Kidney (tissue), 14 donors: Measurements from ENCODE around the gene PRR22. TPM values are rescaled to one million over a fixed set of nuclear protein-coding genes. Genes with fewer than 3 reads are reported as not detected.
A peak's percentile ranks its signal among the peaks of the same experiment; 100 is the strongest.

Source experiments
- DNase-seq, 5 donors: peaks; one replicate each; pipeline ENCODE4 v3.0.0-alpha.2; 2013 to 2020
- FAIRE-seq: peaks from 2 replicates; lab custom pipeline; 2012; peaks lifted over from hg19 to GRCh38; lab: Jason Lieb, UNC
- H3K27ac ChIP-seq, 2 donors: one replicate each; pipeline ENCODE4 v1.7.0; 2013; ENCODE audit warnings: low read depth in 2 of 2, low read length in 2 of 2, inconsistent platforms in 1 of 2
- H3K27me3 ChIP-seq: one replicate; pipeline ENCODE4 v1.7.1; 2013; ENCODE audit warnings: low read length, inconsistent platforms; ENCODE audit not compliant: control insufficient read depth, insufficient read depth
- H3K36me3 ChIP-seq, 3 donors: one replicate each; pipeline versions ENCODE4 v1.7.0 to v1.7.1; 2013; ENCODE audit warnings: low read length in 3 of 3, control low read depth in 1 of 3, inconsistent platforms in 1 of 3; ENCODE audit not compliant: insufficient read depth in 3 of 3, control insufficient read depth in 2 of 3
- H3K4me1 ChIP-seq, 3 donors: one replicate each; pipeline versions ENCODE4 v1.7.0 to v1.7.1; 2013; ENCODE audit warnings: low read length in 3 of 3, inconsistent platforms in 1 of 3, low read depth in 1 of 3; ENCODE audit not compliant: control insufficient read depth in 2 of 3, insufficient read depth in 2 of 3
- H3K4me3 ChIP-seq, 3 donors: one replicate each; pipeline versions ENCODE4 v1.7.0 to v1.8.1; 2013; ENCODE audit warnings: low read length in 3 of 3, control low read depth in 1 of 3, inconsistent platforms in 1 of 3
- H3K9ac ChIP-seq, 3 donors: one replicate each; pipeline versions ENCODE4 v1.7.0 to v1.7.1; 2013; ENCODE audit warnings: low read length in 3 of 3, control low read depth in 1 of 3, inconsistent platforms in 1 of 3
- H3K9me3 ChIP-seq, 3 donors: one replicate each; pipeline versions ENCODE4 v1.7.0 to v1.7.1; 2013; ENCODE audit warnings: low read length in 3 of 3, control low read depth in 1 of 3, inconsistent platforms in 1 of 3; ENCODE audit not compliant: control insufficient read depth in 2 of 3, insufficient read depth in 1 of 3
- intact Hi-C: fragments of 100-400 bp; cut with DNase I; formaldehyde crosslinking; loops from one replicate; pipeline ENCODE4 v1.11.1; 2022
- polyA plus RNA-seq: library from polyadenylated mRNA; stranded (reverse); fragments of 350-450 nt; fragmentation: Illumina TruSeq; extraction: RNeasy Lipid Tissue Mini Kit (QIAGEN cat#74804); gene quantifications from one replicate; pipeline ENCODE4 v1.2.3, GENCODE V29; 2014; ENCODE audit warnings: low read depth, low replicate concordance; ENCODE audit not compliant: insufficient read depth
- total RNA-seq: library from RNA; stranded (reverse); fragmentation: NEBNext Ultra II Directional; extraction: Animal tissue kit (Norgen Biotek cat#: 25700); gene quantifications from one replicate; pipeline ENCODE4 v1.2.1, GENCODE V29; 2021
- TF ChIP-seq, protein P1 (sequence below): IDR thresholded peaks from 3 replicates; pipeline ENCODE4 v1.5.1; 2012; ENCODE audit warnings: mild to moderate bottlenecking, moderate library complexity, borderline replicate concordance; ENCODE audit not compliant: insufficient read depth; ENCODE audit errors: extremely low read depth
- donor health status: control.
- donor health status: control.
- donor health status: control.
- donor health status: control.
- donor health status: control.
- donor health status: DM: yes; HTN: yes; CAD: no.
- donor health status: Normal renal cell carcinoma (clear cell type).

The PRR22 gene
- total and polyA plus RNA-seq, 2 donors from 2014 or later = 4.1 to 4.2 TPM

DNA sequence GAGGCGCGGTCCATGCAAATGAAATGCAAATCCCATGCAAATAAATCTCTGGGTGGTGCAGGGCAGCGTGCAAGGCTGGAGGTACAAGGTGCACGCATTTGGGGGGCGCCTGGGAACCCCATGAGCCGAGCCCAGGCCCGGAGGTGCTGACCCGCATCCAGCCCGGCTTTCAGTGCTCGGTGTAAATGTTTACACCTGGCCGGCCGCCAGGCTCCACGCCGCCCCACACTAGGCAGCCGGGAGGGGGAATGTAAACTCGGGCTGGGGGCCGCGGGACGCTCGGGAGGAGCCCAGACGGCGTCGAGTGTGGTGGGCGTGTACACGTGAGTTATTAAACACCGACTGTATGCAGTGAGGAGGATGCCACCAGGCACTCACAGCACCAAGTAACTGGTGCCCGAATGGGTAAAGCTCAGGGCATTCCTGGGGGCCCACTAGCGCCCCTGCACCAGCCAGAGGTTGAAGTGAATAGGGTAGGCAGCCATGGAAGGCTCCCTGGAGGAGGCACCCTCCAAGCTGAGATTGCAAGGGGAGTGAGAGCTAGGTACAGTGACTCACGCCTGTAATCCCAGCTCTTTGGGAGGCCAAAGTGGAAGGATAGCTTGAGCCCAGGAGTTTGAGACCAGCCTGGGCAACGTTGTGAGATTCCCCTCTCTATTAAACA lies 37.8 kb upstream of the PRR22 start:
- H3K4me1 ChIP-seq = peaks cover 0 to 6% (median 0%) of the 10 kb centered on the region in 3 donors
- no peak overlapping the region for H3K27ac ChIP-seq
- peak in 1 of 5 donors; percentile 48 for DNase-seq
- H3K9ac ChIP-seq = no peak overlapping the region
- TF ChIP-seq, protein P1, sequence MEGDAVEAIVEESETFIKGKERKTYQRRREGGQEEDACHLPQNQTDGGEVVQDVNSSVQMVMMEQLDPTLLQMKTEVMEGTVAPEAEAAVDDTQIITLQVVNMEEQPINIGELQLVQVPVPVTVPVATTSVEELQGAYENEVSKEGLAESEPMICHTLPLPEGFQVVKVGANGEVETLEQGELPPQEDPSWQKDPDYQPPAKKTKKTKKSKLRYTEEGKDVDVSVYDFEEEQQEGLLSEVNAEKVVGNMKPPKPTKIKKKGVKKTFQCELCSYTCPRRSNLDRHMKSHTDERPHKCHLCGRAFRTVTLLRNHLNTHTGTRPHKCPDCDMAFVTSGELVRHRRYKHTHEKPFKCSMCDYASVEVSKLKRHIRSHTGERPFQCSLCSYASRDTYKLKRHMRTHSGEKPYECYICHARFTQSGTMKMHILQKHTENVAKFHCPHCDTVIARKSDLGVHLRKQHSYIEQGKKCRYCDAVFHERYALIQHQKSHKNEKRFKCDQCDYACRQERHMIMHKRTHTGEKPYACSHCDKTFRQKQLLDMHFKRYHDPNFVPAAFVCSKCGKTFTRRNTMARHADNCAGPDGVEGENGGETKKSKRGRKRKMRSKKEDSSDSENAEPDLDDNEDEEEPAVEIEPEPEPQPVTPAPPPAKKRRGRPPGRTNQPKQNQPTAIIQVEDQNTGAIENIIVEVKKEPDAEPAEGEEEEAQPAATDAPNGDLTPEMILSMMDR = no peak
- H3K27me3 ChIP-seq = no peaks in the 10 kb centered on the region
- no peaks in the 10 kb centered on the region for H3K9me3 ChIP-seq
- no peaks in the 10 kb centered on the region for H3K36me3 ChIP-seq
- no peak overlapping the region for H3K4me3 ChIP-seq
- no peak for FAIRE-seq
- intact Hi-C loops = no loop called here

DNA sequence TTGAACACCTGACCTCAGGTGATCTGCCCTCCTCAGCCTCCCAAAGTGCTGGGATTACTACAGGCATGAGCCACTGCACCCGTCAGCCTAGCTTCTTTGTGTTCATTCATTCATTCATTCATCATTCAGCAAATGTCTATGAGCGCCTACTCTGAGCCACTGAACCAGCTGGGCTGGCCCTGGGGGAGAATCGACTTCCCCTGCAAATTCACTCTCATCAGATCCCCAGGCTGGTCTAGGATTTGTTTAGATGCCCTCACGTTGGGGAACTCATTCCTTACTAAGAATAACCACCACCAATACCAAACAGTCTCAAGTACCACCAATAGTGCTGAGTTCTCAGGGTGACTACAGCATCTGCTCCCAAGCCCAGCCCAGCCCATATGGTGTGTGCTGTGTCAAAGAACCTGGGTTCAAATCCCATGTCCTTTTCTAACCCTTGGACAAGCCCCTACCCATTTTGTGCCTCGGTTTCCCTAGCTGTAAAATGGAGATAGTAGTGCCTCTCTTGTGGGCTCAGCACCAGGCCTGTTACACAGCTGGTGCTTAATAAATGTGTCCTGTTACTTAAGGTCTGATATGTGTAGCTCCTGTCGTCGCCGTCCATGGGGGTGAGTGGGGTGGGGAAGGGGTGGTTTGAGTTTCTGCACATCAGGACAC lies 37.1 kb upstream of the PRR22 start:
- TF ChIP-seq, protein P1 = no peak
- no peaks in the 10 kb centered on the region for H3K36me3 ChIP-seq
- no peaks in the 10 kb centered on the region for H3K4me1 ChIP-seq
- FAIRE-seq (no peak), DNase-seq (peak in 1 of 5 donors; percentile 38)
- H3K4me3 ChIP-seq = no peak overlapping the region
- no peaks in the 10 kb centered on the region for H3K27me3 ChIP-seq
- no peaks in the 10 kb centered on the region for H3K9me3 ChIP-seq
- H3K27ac ChIP-seq = no peak overlapping the region
- intact Hi-C loops = no loop called here
- no peak overlapping the region for H3K9ac ChIP-seq

DNA sequence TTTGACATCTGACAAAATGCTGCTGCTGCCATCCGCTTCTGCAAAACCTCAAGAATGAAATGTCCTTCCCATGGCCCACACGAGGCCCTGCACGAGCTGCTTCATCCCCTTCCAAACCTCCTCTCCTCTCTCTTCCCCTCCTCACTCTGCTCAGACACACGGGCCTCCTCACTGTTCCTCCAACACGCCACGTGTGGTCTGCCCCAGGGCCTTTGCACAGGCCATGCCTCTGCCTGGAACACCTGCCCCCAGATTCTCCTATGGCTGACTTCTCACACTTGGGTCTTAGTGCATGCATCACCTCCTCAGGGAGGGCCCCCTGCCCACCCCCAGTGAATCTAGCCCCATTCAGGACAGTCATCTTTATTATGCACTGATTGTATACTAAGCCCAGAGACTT lies 36.2 kb upstream of the PRR22 start:
- H3K4me1 ChIP-seq = no peaks in the 10 kb centered on the region
- intact Hi-C loops = no loop called here
- FAIRE-seq = no peak

More for the DNA sequence above, 36.2 kb upstream of the PRR22 start:
- Histone ChIP-seq H3K36me3 (no peaks in the 10 kb centered on the region), H3K9me3 (no peaks in the 10 kb centered on the region), H3K4me3 (no peak overlapping the region), H3K9ac (no peak overlapping the region), H3K27ac (no peak overlapping the region), H3K27me3 (no peaks in the 10 kb centered on the region)
- TF ChIP-seq, protein P1 = no peak
- peak in 1 of 5 donors; percentile 45 for DNase-seq
